ENCODE results near the gene OR4F15. TPM values are rescaled to one million over a fixed set of nuclear protein-coding genes. Genes with fewer than 3 reads are reported as not detected.

Gene OR4F15
- total and polyA plus RNA-seq, 2 of the 8 experiments (the other 6 are each of a cell fraction or from before 2014, with no cell fraction given) = not detected

DNA sequence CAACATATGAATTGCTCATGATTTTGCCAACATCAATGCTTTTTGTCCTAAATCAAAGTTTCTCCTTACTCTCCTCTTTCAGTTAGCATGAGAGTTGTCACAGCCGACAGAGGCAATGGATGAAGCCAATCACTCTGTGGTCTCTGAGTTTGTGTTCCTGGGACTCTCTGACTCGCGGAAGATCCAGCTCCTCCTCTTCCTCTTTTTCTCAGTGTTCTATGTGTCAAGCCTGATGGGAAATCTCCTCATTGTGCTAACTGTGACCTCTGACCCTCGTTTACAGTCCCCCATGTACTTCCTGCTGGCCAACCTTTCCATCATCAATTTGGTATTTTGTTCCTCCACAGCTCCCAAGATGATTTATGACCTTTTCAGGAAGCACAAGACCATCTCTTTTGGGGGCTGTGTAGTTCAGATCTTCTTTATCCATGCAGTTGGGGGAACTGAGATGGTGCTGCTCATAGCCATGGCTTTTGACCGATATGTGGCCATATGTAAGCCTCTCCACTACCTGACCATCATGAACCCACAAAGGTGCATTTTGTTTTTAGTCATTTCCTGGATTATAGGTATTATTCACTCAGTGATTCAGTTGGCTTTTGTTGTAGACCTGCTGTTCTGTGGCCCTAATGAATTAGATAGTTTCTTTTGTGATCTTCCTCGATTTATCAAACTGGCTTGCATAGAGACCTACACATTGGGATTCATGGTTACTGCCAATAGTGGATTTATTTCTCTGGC lies 6.2 kb upstream of the OR4F15 start (continued):
- TF ChIP-seq, protein P1, sequence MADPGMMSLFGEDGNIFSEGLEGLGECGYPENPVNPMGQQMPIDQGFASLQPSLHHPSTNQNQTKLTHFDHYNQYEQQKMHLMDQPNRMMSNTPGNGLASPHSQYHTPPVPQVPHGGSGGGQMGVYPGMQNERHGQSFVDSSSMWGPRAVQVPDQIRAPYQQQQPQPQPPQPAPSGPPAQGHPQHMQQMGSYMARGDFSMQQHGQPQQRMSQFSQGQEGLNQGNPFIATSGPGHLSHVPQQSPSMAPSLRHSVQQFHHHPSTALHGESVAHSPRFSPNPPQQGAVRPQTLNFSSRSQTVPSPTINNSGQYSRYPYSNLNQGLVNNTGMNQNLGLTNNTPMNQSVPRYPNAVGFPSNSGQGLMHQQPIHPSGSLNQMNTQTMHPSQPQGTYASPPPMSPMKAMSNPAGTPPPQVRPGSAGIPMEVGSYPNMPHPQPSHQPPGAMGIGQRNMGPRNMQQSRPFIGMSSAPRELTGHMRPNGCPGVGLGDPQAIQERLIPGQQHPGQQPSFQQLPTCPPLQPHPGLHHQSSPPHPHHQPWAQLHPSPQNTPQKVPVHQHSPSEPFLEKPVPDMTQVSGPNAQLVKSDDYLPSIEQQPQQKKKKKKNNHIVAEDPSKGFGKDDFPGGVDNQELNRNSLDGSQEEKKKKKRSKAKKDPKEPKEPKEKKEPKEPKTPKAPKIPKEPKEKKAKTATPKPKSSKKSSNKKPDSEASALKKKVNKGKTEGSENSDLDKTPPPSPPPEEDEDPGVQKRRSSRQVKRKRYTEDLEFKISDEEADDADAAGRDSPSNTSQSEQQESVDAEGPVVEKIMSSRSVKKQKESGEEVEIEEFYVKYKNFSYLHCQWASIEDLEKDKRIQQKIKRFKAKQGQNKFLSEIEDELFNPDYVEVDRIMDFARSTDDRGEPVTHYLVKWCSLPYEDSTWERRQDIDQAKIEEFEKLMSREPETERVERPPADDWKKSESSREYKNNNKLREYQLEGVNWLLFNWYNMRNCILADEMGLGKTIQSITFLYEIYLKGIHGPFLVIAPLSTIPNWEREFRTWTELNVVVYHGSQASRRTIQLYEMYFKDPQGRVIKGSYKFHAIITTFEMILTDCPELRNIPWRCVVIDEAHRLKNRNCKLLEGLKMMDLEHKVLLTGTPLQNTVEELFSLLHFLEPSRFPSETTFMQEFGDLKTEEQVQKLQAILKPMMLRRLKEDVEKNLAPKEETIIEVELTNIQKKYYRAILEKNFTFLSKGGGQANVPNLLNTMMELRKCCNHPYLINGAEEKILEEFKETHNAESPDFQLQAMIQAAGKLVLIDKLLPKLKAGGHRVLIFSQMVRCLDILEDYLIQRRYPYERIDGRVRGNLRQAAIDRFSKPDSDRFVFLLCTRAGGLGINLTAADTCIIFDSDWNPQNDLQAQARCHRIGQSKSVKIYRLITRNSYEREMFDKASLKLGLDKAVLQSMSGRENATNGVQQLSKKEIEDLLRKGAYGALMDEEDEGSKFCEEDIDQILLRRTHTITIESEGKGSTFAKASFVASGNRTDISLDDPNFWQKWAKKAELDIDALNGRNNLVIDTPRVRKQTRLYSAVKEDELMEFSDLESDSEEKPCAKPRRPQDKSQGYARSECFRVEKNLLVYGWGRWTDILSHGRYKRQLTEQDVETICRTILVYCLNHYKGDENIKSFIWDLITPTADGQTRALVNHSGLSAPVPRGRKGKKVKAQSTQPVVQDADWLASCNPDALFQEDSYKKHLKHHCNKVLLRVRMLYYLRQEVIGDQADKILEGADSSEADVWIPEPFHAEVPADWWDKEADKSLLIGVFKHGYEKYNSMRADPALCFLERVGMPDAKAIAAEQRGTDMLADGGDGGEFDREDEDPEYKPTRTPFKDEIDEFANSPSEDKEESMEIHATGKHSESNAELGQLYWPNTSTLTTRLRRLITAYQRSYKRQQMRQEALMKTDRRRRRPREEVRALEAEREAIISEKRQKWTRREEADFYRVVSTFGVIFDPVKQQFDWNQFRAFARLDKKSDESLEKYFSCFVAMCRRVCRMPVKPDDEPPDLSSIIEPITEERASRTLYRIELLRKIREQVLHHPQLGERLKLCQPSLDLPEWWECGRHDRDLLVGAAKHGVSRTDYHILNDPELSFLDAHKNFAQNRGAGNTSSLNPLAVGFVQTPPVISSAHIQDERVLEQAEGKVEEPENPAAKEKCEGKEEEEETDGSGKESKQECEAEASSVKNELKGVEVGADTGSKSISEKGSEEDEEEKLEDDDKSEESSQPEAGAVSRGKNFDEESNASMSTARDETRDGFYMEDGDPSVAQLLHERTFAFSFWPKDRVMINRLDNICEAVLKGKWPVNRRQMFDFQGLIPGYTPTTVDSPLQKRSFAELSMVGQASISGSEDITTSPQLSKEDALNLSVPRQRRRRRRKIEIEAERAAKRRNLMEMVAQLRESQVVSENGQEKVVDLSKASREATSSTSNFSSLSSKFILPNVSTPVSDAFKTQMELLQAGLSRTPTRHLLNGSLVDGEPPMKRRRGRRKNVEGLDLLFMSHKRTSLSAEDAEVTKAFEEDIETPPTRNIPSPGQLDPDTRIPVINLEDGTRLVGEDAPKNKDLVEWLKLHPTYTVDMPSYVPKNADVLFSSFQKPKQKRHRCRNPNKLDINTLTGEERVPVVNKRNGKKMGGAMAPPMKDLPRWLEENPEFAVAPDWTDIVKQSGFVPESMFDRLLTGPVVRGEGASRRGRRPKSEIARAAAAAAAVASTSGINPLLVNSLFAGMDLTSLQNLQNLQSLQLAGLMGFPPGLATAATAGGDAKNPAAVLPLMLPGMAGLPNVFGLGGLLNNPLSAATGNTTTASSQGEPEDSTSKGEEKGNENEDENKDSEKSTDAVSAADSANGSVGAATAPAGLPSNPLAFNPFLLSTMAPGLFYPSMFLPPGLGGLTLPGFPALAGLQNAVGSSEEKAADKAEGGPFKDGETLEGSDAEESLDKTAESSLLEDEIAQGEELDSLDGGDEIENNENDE (IDR thresholded peaks at IDR 0.05; ENCODE audit: insufficient replicate concordance, low read length) = no peak
